ENCODE measurements around the gene CDCA4.

The CDCA4 gene

GRCh38 chr14:105011312-105011990 lies 9.4 kb downstream of the CDCA4 start:
- TF ChIP-seq, protein P1, sequence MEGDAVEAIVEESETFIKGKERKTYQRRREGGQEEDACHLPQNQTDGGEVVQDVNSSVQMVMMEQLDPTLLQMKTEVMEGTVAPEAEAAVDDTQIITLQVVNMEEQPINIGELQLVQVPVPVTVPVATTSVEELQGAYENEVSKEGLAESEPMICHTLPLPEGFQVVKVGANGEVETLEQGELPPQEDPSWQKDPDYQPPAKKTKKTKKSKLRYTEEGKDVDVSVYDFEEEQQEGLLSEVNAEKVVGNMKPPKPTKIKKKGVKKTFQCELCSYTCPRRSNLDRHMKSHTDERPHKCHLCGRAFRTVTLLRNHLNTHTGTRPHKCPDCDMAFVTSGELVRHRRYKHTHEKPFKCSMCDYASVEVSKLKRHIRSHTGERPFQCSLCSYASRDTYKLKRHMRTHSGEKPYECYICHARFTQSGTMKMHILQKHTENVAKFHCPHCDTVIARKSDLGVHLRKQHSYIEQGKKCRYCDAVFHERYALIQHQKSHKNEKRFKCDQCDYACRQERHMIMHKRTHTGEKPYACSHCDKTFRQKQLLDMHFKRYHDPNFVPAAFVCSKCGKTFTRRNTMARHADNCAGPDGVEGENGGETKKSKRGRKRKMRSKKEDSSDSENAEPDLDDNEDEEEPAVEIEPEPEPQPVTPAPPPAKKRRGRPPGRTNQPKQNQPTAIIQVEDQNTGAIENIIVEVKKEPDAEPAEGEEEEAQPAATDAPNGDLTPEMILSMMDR (IDR thresholded peaks at IDR 0.05; ENCODE audit: low read length, missing control alignments): no peak
- H3K4me3 ChIP-seq (replicated peaks; ENCODE audit: low read depth, low read length): no peak overlapping the region
- DNase-seq (ENCODE audit: low read depth): no peak

DNA sequence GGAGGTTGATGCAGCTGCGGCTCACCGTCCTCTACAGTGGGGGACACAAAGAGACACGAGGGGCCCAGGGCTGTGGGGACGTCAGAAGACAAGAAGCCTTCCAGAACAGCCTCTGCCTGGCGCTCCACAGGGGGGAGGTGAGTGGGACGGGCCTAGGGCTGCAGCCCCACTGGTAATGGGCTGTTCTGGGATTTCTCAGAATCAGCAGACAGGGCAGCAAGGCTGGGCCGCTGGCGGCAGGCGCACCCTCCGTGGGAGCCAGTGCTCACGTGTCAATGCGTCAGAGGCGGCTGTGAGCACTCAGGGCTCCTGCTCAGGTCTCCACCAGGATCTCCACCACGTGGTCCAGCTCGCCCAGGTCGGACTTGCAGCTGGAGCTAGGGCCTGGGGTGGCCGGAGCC lies 10.0 kb downstream of the CDCA4 start:
- no peak overlapping the region for H3K4me3 ChIP-seq (replicated peaks; ENCODE audit: low read depth, low read length)
- TF ChIP-seq, protein P1 (IDR thresholded peaks at IDR 0.05; ENCODE audit: low read length, missing control alignments): no peak
- DNase-seq (ENCODE audit: low read depth): no peak

- H3K4me3 ChIP-seq (replicated peaks; ENCODE audit: low read depth, low read length): no peak overlapping the region
- DNase-seq (ENCODE audit: low read depth): no peak
- TF ChIP-seq, protein P1 (IDR thresholded peaks at IDR 0.05; ENCODE audit: low read length, missing control alignments): no peak
Observed at GRCh38 chr14:105010106-105010505, 10.8 kb downstream of the CDCA4 start.

GRCh38 chr14:105007593-105008264 lies 13.2 kb downstream of the CDCA4 start:
- no peak overlapping the region for H3K4me3 ChIP-seq (replicated peaks; ENCODE audit: low read depth, low read length)
- DNase-seq (ENCODE audit: low read depth): no peak
- TF ChIP-seq, protein P1 (IDR thresholded peaks at IDR 0.05; ENCODE audit: low read length, missing control alignments): no peak

DNA sequence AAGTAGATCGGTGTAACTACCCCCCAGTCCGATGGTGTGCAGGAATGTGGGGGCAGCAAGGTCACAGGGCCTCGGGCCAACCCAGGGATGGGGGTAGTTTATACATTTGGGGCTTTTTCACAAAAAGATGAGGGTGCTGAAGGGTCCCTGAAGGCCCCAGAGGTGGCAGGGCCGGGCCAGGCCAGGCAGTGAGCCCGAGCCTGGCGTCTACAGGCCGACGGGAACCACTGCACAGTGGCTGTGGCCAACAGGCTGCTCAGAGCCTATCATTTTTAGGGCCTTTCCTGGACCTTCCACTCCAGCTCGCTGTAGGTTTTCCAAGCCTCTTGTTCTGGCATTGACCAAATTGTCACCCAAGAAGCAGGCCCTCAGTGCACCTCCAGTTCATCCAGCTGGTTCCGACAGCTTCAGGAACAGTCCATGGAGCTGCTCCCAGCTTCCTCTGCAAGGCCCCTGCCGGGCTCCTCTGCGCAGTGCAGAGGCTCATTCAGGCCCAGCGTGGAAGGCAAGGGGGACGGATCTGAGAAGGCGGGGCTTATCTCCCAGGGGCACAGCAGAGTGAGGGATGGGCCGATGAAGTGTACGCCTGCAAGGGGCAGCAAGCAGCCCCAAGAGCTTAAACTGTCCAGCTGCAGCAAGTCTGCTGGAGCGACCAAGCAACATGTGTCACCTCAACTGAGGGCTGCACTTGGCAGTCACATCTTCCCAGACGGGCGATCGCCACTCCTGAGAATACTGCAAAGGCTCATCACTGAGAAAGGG lies 13.9 kb downstream of the CDCA4 start:
- DNase-seq (ENCODE audit: low read depth): no peak
- TF ChIP-seq, protein P1 (IDR thresholded peaks at IDR 0.05; ENCODE audit: low read length, missing control alignments): no peak
- H3K4me3 ChIP-seq (replicated peaks; ENCODE audit: low read depth, low read length): no peak overlapping the region

DNA sequence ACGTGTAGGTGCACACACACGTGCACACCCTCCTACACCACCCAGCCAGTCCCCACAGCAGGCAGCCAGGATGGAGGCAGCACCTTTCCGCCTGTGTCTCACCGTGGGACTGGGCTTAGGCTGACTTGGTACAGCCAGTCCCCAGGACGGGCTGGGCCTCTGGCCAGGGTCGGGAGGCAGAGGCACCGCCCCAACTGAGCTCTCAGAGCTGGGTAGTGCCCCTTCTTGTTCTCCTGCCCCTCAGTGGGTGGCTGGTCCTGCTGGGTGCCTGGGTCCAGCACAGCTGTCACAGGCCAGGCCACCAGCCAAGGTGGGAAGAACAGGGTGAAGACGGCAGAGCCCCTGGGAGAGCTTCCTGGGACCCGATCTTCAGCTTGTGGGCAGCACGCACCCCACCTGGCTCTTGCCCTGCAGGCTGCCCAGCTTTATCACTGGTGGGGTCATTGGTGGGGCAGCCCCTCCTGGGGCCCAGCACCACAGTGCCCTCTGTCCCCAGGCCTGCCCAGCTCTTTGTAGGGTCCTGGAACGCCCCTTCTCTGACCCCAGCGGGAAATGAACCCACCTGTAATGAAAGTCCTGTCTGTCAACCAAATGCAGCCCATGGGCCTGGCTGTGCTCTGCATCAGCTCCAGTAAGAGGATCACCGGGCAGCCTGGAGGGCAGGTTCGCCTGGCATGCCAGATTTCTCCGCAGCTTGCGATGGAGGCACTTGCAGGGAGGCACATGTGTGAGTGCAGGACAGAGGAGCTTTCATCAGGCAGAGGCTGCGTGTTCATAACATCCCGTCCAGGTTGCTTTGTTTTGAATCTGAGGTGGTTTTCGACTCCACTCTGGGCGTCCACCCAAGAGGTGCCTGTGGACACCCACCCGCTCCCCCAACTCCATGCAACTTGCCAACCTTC lies 14.7 kb downstream of the CDCA4 start:
- no peak overlapping the region for H3K4me3 ChIP-seq (replicated peaks; ENCODE audit: low read depth, low read length)
- DNase-seq (ENCODE audit: low read depth): no peak
- TF ChIP-seq, protein P1 (IDR thresholded peaks at IDR 0.05; ENCODE audit: low read length, missing control alignments): no peak

Measured in fibroblast of pulmonary artery (primary cell).